Measurements from ENCODE around the gene ZNF536.

ZNF536 gene

GRCh38 chr19:30606114-30607050, 234.2 kb downstream of the ZNF536 start:
- TF ChIP-seq, protein P1, sequence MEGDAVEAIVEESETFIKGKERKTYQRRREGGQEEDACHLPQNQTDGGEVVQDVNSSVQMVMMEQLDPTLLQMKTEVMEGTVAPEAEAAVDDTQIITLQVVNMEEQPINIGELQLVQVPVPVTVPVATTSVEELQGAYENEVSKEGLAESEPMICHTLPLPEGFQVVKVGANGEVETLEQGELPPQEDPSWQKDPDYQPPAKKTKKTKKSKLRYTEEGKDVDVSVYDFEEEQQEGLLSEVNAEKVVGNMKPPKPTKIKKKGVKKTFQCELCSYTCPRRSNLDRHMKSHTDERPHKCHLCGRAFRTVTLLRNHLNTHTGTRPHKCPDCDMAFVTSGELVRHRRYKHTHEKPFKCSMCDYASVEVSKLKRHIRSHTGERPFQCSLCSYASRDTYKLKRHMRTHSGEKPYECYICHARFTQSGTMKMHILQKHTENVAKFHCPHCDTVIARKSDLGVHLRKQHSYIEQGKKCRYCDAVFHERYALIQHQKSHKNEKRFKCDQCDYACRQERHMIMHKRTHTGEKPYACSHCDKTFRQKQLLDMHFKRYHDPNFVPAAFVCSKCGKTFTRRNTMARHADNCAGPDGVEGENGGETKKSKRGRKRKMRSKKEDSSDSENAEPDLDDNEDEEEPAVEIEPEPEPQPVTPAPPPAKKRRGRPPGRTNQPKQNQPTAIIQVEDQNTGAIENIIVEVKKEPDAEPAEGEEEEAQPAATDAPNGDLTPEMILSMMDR (IDR thresholded peaks at IDR 0.05; ENCODE audit: low read depth, low read length, missing control alignments), result no peak
- DNase-seq (ENCODE audit: extremely low read depth, low read depth), result no peak
- no peak overlapping the region for H3K4me3 ChIP-seq (replicated peaks; ENCODE audit: low read depth, low read length)

All from HFF-Myc (cell line).